HG02759 (cell line): ENCODE data around the gene KRTAP12-4.
"Not testable (repeated sequence)": the region's sequence is repeated elsewhere in the genome, so short reads cannot be mapped to it uniquely, and the experiment has no call there.

Experiments
- ATAC-seq: cut with Tn5 transposase; IDR thresholded peaks from one replicate; pipeline ENCODE4 v1.9.1; 2021; ENCODE audit warnings: mild to moderate bottlenecking, moderate library complexity; ENCODE audit not compliant: unreplicated experiment

Gene KRTAP12-4

DNA sequence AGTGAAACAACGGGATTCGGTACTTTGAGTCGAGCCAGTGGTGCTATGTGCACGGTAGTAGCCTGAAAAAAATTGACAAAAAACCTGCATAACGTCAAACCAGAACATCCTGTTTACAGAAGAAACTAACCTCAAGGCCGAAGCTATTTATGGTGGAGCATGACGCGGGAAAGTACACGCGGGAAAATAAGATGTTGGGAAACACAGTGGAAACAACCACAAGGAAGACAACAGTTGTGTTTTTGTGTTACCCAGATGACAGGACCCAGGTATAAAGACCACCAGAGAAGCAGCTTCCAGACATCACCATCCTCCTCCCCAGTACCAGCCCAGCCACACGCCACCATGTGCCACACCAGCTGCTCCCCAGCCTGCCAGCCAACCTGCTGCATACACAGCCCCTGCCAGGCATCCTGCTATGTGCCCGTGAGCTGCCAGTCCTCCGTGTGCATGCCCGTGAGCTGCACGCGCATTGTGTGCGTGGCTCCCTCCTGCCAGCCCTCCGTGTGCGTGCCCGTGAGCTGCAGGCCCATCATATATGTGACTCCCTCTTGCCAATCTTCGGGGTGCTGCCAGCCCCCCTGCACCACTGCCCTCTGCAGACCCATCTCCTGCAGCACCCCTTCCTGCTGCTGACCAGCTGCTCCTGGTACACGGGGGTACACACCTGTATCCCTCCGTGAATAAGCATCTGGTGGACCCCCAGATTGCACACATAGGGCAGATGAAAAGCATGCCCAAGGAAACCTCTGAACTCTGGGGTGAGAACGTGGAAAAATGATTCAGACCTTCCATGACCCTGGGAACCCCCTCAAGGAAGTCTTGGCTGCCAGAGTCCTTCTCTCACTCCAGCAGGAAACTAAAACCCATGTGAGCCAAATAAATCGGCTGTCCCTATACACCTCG, 3.4 kb upstream of the KRTAP12-4 start, which contains the start of gene KRTAP12-3:
Gene KRTAP12-3, plus strand, starts transcription at position 298 of the 906 bp plus-strand sequence. Its CDS starts 48 bp downstream, at position 346.
- no peak for ATAC-seq

GRCh38 chr21:44656868-44657267, 2.4 kb upstream of the KRTAP12-4 start:
- ATAC-seq = no peak

DNA sequence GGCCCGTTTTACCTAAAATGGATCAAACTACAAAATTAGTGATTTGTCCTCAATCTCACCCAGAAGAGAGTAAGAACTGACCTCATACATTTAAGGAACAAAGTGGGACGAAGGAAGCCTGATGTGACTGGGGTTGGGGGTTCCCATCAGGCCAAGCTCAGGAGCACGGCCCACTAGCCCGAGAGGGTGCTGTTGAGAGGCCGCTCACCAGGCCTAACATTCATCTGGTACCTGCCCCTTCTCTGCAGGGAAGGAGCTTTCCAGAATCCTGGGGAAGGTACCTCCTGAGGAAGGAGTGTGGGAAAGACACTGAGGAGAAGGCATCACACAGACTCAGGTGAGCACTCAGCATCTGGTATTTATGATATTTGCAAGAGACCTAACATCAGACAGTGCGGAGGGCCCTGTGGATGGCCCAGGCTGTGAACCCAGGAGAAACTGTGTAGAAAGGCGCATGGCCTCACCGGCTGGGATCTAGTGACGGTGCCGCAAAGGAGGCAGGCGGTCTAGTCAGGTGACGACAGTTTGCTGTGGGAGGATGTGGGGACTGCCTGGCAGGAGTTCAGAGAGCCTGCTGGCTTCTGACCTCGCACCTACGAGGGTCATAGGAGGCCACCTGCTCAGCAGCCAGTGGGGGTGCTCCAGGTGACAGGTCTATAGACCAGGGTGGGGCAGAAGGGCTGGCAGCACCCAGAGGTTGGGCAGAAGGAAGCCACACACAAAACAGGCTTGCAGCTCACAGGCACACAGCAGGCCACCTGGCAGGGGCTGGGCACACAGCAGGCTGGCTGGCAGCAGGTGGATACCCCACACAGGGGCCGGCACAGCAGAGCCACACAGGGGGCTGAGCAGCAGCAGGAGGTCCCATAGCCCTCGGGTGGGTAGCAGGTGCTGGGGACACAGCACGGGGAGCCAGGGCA, 543 bp downstream of the KRTAP12-4 start:
- ATAC-seq = no peak

DNA sequence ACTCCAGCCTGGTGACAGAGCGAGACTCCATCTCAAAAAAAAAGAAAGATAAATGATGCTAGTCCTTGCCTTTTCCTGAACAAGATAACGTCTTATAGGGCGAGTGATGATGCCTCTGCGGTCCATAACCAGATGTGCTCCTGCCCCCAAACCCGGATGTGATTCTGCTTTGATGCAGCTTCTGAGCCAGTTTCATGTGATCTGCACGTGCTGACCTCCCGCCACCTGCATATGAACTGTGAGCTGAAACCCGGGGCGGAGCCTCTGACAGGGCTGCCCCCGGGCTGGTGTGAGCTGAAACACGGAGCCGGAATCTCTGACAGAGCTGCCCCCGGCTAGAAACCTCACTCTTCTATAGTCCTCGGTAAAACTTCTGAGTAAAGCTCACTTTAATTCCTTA, 1.3 kb downstream of the KRTAP12-4 start:
- ATAC-seq = no peak

GRCh38 chr21:44650973-44651675, 3.3 kb downstream of the KRTAP12-4 start:
- no peak for ATAC-seq

DNA sequence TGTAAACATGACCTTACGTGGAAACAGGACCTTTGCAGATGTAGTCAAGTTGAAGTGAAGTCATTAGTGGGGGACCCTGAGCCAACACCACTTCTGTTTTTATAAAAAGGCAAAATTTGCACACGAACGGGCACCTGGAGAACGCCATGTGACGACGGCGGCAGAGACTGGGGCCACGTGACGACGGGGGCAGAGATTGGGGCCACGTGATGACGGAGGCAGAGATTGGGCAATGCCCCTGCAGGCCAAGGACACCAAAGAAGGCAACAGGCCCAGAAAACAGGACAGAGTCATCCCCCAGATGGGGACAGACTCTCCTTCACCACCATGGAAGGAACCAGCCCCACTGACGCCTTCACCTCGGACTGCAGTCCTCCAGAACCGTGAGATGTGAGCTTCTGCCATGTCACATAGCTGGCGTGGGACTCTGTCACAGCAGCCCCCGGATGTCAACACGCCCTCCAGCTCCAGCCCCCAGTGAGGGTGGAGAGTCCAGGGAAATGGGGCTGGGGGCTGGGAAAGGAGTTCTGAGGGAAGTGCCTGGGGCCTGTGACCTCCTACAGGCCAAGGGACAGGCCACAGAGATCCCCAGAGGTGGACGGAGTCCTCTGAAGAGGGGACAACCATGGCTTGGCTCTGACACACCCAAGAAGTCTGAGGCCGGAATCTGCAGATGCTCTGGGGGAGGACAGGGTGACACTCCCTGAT, 4.0 kb downstream of the KRTAP12-4 start:
- ATAC-seq = no peak

DNA sequence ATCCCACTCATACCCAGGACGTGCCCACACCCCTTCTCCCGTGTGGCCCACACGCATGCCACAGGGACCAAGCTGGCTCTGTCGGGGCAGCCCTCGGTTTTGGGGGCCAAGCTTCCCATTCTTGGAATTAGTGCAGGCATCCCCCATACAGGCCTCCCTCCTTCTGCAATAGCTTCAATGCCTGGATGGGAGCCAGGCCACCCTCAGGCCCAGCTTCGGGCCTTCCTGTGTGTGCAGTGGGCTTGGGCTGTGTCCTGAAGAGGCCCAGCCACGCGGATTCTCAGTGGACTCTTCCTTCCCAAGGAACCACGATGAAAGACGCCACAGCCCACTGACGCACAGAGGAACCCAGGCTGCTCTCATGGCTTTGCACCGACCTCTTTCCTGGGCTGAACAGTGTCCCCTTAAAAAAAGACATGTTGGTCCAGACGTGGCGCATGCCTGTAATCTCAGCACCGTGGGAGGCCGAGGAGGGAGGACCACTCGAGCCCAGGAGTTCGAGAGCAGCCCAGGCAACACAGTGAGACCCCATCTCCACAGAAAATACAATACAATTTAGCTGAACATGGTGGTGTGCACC, 4.8 kb downstream of the KRTAP12-4 start:
- ATAC-seq = no peak

DNA sequence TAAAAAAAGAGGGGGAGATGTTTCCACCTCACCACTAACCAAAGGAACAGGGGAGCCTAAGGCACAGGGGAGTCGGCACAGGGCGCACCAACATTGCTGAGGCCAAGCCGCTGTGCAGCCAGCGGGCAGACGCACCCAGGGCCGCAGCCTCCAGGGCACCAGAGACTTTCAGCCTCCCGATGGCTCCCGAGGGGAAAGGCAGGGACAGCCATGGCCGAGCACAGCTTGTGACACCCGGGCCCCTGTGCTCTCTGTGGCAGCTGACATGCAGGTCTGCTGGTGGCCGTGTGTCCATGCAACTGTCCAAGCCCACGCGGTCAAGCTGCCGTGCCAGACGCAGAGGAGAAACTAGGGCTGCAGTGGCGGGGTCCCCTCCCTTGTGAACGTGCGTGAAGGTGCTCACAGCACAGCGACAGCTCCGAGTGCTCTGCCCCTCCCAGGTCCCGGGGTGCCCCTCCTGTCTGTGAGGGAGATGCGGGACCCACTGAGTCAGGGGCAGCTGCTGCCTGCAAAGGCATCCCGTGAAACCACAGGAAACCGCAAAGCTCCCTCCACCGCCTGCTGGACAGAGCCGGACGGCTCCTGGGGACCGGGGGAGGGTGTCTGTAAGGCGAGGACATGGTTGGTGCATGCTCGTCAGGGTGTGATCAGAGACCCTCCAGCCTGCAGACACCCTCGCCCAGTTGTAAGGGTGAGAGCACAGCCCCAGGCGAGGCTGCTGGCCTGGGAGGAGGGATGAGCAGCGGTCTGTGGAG, 5.7 kb downstream of the KRTAP12-4 start:
- no peak for ATAC-seq

DNA sequence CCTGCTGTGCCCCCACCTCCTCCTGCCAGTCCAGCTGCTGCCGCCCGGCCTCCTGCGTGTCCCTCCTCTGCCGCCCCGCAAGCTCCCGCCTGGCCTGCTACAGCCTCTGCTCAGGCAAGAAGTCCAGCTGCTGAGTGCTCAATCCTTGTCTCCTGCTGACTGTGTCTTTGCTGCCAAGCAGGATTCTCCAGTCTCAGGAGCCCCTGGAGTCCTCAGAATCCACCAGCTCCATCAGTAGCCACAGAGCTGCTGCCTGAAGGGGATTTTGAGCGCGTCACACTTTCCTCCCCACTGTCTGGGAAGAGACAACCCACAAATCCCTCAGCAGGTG, 7.3 kb downstream of the KRTAP12-4 start:
- ATAC-seq = no peak

DNA sequence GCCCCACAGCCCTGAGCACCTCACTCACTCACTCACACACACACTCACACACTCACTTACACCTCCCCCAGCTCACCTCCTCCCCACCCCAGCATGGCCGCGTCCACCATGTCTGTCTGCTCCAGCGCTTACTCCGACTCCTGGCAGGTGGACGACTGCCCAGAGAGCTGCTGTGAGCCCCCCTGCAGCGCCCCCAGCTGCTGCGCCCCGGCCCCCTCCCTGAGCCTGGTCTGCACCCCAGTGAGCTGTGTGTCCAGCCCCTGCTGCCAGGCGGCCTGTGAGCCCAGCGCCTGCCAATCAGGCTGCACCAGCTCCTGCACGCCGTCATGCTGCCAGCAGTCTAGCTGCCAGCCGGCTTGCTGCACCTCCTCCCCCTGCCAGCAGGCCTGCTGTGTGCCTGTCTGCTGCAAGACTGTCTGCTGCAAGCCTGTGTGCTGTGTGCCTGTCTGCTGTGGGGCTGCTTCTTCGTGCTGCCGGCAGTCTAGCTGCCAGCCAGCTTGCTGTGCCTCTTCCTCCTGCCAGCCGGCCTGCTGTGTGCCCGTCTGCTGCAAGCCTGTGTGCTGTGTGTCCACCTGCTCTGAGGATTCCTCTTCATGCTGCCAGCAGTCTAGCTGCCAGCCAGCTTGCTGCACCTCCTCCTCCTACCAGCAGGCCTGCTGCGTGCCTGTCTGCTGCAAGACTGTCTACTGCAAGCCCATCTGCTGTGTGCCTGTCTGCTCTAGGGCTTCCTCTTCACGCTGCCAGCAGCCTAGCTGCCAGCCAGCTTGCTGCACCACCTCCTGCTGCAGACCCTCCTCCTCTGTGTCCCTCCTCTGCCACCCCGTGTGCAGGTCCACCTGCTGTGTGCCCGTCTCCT, 7.9 kb downstream of the KRTAP12-4 start, which contains the start of gene KRTAP10-11:
Gene KRTAP10-11, plus strand, starts transcription at position 49 of the 856 bp plus-strand sequence. Its CDS starts 45 bp downstream, at position 94.
- ATAC-seq = not testable (repeated sequence)

DNA sequence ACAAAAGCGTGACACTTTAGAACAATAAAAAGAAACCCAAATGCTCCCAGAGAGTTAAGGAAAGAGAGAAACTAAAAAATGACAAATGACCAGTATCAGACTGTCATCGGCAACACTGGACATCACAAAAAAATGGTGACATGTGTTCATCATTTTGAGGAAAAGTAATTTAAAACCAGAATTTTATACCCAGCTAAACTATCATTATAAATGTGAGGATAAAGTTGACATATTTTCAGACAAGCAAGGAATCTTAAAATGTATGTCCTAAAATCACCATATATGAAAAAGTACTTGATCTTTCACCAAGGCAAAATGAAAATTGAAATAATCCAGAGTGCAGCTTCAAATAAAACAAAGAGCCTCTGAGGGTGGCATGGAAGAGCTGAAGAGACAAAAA, 9.6 kb downstream of the KRTAP12-4 start:
- no peak for ATAC-seq

DNA sequence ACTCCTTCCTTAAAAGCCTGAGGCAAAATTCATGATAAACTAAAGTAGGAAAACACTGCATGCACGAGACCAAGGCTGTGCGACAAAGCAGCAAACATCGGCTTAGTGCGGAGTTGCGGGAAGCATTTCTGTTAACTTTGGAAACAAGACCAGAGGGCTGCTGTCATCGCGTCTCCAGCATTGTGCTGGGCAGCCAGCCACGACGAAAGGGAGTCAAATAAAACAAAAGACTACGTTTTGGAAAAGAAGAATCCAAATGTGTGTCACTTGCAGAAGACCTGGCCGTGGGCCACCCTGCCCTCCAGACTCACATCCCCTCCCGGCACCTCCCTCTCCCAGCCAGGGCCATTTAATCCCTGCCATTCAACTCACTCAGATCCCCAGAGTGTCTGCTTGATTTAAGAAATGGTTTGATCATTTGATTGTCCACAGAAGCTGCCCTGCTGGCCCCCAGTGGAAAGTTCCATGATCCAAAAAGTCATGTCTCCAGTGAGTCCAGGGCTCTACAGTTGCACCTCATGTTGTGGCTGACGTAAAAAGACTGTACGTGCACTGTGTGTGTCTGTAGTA, 10.6 kb downstream of the KRTAP12-4 start:
- ATAC-seq = no peak

DNA sequence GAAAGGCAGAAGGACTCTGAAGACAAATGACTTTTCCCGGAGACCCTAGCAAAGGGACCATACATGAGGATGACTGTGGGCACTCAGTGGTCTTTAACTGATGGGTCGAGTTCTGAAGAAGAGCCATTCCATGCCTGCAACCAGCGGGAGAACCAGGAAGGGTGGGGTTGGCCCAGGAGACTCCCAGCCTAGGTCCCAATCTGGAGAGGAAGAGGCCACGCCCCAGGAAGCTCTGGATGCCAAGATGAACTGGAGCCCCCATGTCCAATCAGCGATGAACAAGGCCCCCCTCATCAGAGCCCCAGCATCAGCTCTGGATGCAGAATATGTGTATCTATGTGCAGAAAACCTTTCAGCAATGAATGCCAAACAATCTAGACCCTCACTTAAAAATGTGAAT, 13.7 kb downstream of the KRTAP12-4 start:
- no peak for ATAC-seq

GRCh38 chr21:44639331-44639655, 15.2 kb downstream of the KRTAP12-4 start:
- ATAC-seq = no peak

DNA sequence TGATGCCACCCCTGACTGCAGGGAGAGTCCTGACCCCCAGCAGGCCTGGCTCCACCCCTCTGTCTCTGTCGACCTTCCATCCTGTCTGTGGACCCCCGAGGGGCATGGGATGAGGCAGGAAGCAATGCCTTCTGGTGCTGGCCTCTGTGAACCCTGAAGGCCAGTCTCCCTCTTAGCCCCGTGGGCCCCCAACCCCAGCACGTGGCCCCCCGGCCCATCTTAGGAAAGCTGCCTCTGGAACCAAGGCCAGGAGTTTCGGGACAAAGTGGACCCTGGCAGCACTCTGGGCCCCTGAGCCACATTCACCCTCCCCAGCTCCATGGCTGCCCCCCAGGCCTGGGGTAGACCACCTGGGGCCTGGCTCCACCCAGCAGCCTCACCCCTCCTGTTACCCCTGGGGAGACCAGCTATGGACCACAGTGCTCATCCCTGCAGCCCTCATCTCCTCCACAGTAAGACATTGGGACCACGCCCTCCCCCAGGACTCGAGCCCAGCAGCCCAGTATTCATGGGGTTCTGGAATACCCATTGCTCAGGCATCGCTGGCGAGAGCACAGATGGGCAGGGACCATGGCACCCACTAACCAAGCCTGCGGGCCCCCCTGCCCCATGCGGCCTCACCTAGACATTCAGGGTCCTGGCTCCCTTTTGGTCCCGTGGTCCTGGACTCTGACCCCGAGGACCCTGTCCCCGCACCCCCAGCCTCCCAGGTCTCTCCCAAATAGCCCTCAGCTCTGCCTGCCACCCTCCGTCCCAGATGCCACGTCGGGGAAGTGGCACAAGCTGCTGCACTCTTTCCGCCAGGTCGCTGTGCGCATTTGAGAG, 15.7 kb downstream of the KRTAP12-4 start:
- not testable (repeated sequence) for ATAC-seq

GRCh38 chr21:44637851-44638348, 16.6 kb downstream of the KRTAP12-4 start:
- not testable (repeated sequence) for ATAC-seq
